B cell (primary cell): Measurements from ENCODE around the gene PRDM15. TPM values are rescaled to one million over a fixed set of nuclear protein-coding genes. Genes with fewer than 3 reads are reported as not detected.

Source experiments
- ATAC-seq: fragments of 200-7000 bp; cut with Tn5 transposase; one replicate; pipeline ENCODE4 v1.10.0; 2021; ENCODE audit warnings: low read depth, mild to moderate bottlenecking, moderate number of reproducible peaks, moderate library complexity
- CTCF ChIA-PET: fragments of 350-600 bp; sonication (Branson Sonifier 250); formaldehyde crosslinking; loops from one replicate; lab custom pipeline; 2021; ENCODE audit warnings: antibody characterized with exemption, inconsistent platforms; lab: Charles Lee
- POLR2A ChIA-PET: fragments of 350-600 bp; sonication (Branson Sonifier 250); formaldehyde crosslinking; loops from one replicate; lab custom pipeline; 2021; ENCODE audit warnings: antibody characterized with exemption; lab: Charles Lee
- DNase-seq: peaks from one replicate; pipeline ENCODE4 v3.0.0; 2013
- H2AFZ ChIP-seq: 2 replicates; pipeline ENCODE4 v1.6.1; 2012; ENCODE audit warnings: mild to moderate bottlenecking, low read depth, low read length; ENCODE audit not compliant: insufficient read depth, poor library complexity, severe bottlenecking
- H3K27ac ChIP-seq, 2 donors: 1 replicate in 1 of 2; 2 replicates in 1 of 2; pipeline ENCODE4 v1.5.1; 2012 to 2013; ENCODE audit warnings: low read length in 2 of 2, mild to moderate bottlenecking in 2 of 2, moderate library complexity in 1 of 2
- H3K27me3 ChIP-seq, 4 experiments: fragments of 200-600 bp in 1 of 4; sonication (generic) in 1 of 4; replicated peaks in 1 of 4; 1 replicate in 2 of 4; 2 replicates in 2 of 4; pipeline versions ENCODE4 v1.6.1 to v1.7.0; 2013 to 2016; ENCODE audit warnings: low read length in 3 of 4, mild to moderate bottlenecking in 2 of 4, mixed read lengths in 1 of 4, moderate library complexity in 1 of 4; ENCODE audit not compliant: insufficient read depth in 4 of 4, control insufficient read depth in 3 of 4; ENCODE audit errors: control extremely low read depth in 1 of 4
- H3K36me3 ChIP-seq, 2 experiments: replicated peaks in 1 of 2; 1 replicate in 1 of 2; 2 replicates in 1 of 2; pipeline versions ENCODE4 v1.6.1 to v1.7.1; 2013; ENCODE audit warnings: low read length in 1 of 2; ENCODE audit not compliant: insufficient read depth in 2 of 2, control insufficient read depth in 1 of 2; ENCODE audit errors: control extremely low read depth in 1 of 2, extremely low read depth in 1 of 2
- H3K4me1 ChIP-seq, 2 donors: fragments of 200-600 bp in 1 of 2; sonication (generic) in 1 of 2; 1 replicate in 1 of 2; 2 replicates in 1 of 2; pipeline versions ENCODE4 v1.5.1 to v1.6.1; 2013 to 2017; ENCODE audit warnings: low read length in 2 of 2; ENCODE audit not compliant: control insufficient read depth in 2 of 2, insufficient read depth in 2 of 2
- H3K4me2 ChIP-seq: replicated peaks from 2 replicates; pipeline ENCODE3; 2012; ENCODE audit warnings: mild to moderate bottlenecking, low read depth, low read length; ENCODE audit not compliant: poor library complexity, severe bottlenecking
- H3K4me3 ChIP-seq, 5 experiments: fragments of 200-600 bp in 1 of 5; sonication (generic) in 1 of 5; 1 replicate in 3 of 5; 2 replicates in 2 of 5; pipeline versions ENCODE4 v1.5.1 to v1.7.0; 2011 to 2016; ENCODE audit warnings: low read length in 4 of 5, mild to moderate bottlenecking in 4 of 5, low read depth in 2 of 5, control low read depth in 1 of 5, moderate library complexity in 1 of 5; ENCODE audit not compliant: insufficient read depth in 1 of 5; ENCODE audit errors: control extremely low read depth in 1 of 5, extremely low read depth in 1 of 5
- H3K79me2 ChIP-seq: fragments of 200-600 bp; sonication (generic); one replicate; pipeline ENCODE4 v1.6.0; 2016; ENCODE audit warnings: low read length; ENCODE audit not compliant: control insufficient read depth, insufficient read depth
- H3K9ac ChIP-seq: fragments of 200-600 bp; sonication (generic); 2 replicates; pipeline ENCODE4 v1.6.1; 2017; ENCODE audit warnings: mild to moderate bottlenecking, low read length, moderate library complexity
- H3K9me3 ChIP-seq, 3 donors: one replicate each; pipeline versions ENCODE4 v1.6.1 to v1.7.1; 2013; ENCODE audit warnings: low read length in 2 of 3; ENCODE audit not compliant: control insufficient read depth in 2 of 3, insufficient read depth in 1 of 3; ENCODE audit errors: control extremely low read depth in 1 of 3
- H4K20me1 ChIP-seq: 2 replicates; pipeline ENCODE4 v1.6.0; 2012; ENCODE audit warnings: mild to moderate bottlenecking, low read length; ENCODE audit not compliant: insufficient read depth, control insufficient read depth, poor library complexity, severe bottlenecking
- H3K27ac Mint-ChIP-seq: one replicate; pipeline ENCODE4 v1.8.0; 2021; ENCODE audit warnings: mixed read lengths
- H3K27me3 Mint-ChIP-seq: one replicate; pipeline ENCODE4 v1.8.0; 2021; ENCODE audit warnings: mixed read lengths
- H3K4me1 Mint-ChIP-seq: one replicate; pipeline ENCODE4 v1.8.0; 2021; ENCODE audit warnings: mixed read lengths
- H3K4me3 Mint-ChIP-seq: one replicate; pipeline ENCODE4 v1.8.0; 2021; ENCODE audit warnings: mixed read lengths
- H3K9me3 Mint-ChIP-seq: one replicate; pipeline ENCODE4 v1.8.0; 2022; ENCODE audit warnings: mixed read lengths; ENCODE audit not compliant: insufficient read depth
- CTCF ChIP-seq: fragments of 200-600 bp; IDR thresholded peaks from one replicate; pipeline ENCODE4 v1.8.0; 2022; ENCODE audit warnings: antibody characterized with exemption, mild to moderate bottlenecking
- EZH2 ChIP-seq: IDR thresholded peaks from 2 replicates; pipeline ENCODE4 v1.6.1; 2012; ENCODE audit warnings: borderline replicate concordance, low read depth, mild to moderate bottlenecking, moderate library complexity, low read length; ENCODE audit not compliant: insufficient read depth, poor library complexity, severe bottlenecking
- WGBS: methylation state at CpG from one replicate; pipeline ENCODE4 v1.1.5; 2013; ENCODE audit warnings: missing lambda C conversion rate; ENCODE audit not compliant: insufficient coverage; 5-methylcytosine and 5-hydroxymethylcytosine counted together
- intact Hi-C: fragments of 100-400 bp; cut with micrococcal nuclease; formaldehyde crosslinking; loops from one replicate; pipeline ENCODE4 v1.10.0; 2022
- polyA plus RNA-seq: library from polyadenylated mRNA; depleted of rRNA; stranded (reverse); fragments of >200 nt; gene quantifications from 2 replicates; pipeline ENCODE4 v1.2.3, GENCODE V29; 2012
- total RNA-seq, 2 donors: library from RNA; stranded (reverse); fragments of 120-200 nt in 1 of 2; gene quantifications; 1 replicate in 1 of 2; 2 replicates in 1 of 2; pipeline versions ENCODE4 v1.2.3 to v1.2.4, GENCODE V29; 2013 to 2022

The PRDM15 gene
- total and polyA plus RNA-seq, 2 donors (not counting 1 experiment from before 2014, with no cell fraction given) = 21.3 to 29.2 TPM

DNA sequence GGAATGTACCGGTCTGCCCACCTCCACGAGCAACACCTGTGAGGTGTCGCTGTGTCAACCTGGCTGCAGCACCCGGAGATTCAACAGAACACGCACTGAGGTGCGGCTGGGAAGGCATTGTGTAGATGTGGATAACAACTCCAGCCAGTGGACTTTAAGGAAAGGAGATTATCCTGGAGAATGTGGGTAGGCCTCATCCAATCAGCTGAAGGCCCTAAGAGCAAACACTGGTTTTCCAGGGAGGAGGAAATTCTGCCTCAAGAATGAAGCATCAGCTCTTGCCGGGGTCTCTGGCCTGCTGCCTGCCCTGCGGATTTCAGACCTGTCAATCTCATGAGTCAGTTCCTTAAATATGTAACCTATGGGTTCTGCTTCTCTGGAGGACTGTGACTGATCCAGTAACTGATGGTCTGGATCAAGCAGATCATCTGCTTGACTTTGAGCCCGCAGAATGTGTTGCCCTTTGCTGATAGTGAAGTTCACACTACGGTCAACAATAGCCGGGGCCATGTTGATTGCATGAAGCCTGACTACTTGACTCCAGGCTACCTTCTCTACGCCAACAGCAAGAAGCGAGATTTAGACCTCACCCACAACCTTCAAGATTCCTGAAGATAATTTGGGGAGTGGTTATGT is 15.9 kb upstream of the PRDM15 start:
- Mint-ChIP-seq H3K27ac (no peak overlapping the region), H3K9me3 (no peaks in the 10 kb centered on the region), H3K27me3 (no peaks in the 10 kb centered on the region), H3K4me3 (no peak overlapping the region), H3K4me1 (peaks cover 13% of the 10 kb centered on the region)
- peaks cover 0 to 6% of the 10 kb centered on the region in 2 experiments for H3K36me3 ChIP-seq
- no peak overlapping the region for H2AFZ ChIP-seq
- CTCF ChIA-PET = interaction anchor here (0.6 to 2.3 kb wide), 10 partner anchors 9 to 878 kb away, joined by 3 to 16 read pairs (median 3); no protein-coding TSS in a partner anchor
- no peak overlapping the region for H3K4me3 ChIP-seq
- WGBS = 74% methylated on average over 11 of the region's 13 CpGs
- H3K9me3 ChIP-seq = no peaks in the 10 kb centered on the region
- no peak overlapping the region for H3K27ac ChIP-seq
- H3K27me3 ChIP-seq = no peaks in the 10 kb centered on the region
- H3K79me2 ChIP-seq = no peaks in the 10 kb centered on the region
- no peak for TF ChIP-seq EZH2
- TF ChIP-seq CTCF = no peak
- intact Hi-C loops = loop anchor here (5.0 kb wide), 1 partner anchor 37 kb away; no protein-coding TSS in a partner anchor
- no peak overlapping the region for H3K4me2 ChIP-seq
- ATAC-seq (no peak), DNase-seq (no peak)
- peaks cover 7 to 10% of the 10 kb centered on the region in 2 donors for H3K4me1 ChIP-seq
- POLR2A ChIA-PET = interaction anchor here (0.6 kb wide), 1 partner anchor 15 kb away, joined by 3 read pairs; no protein-coding TSS in a partner anchor
- H4K20me1 ChIP-seq = no peaks in the 10 kb centered on the region
- H3K9ac ChIP-seq = no peak overlapping the region

GRCh38 chr21:41894511-41894910 is 15.4 kb upstream of the PRDM15 start:
- H3K9ac ChIP-seq = no peak overlapping the region
- POLR2A ChIA-PET = no interaction called here
- Mint-ChIP-seq H3K4me1 (peaks cover 13% of the 10 kb centered on the region), H3K4me3 (no peak overlapping the region), H3K27ac (no peak overlapping the region), H3K9me3 (no peaks in the 10 kb centered on the region), H3K27me3 (no peaks in the 10 kb centered on the region)
- 100% methylated on average over 7 of the region's 9 CpGs for WGBS
- H3K4me1 ChIP-seq = peaks cover 7 to 10% of the 10 kb centered on the region in 2 donors
- ATAC-seq = no peak
- no peaks in the 10 kb centered on the region for H4K20me1 ChIP-seq
- CTCF ChIA-PET = interaction anchor here (0.6 to 2.3 kb wide), 2 partner anchors 78 to 878 kb away, joined by 4 to 12 read pairs; no protein-coding TSS in a partner anchor
- TF ChIP-seq CTCF = no peak
- no peak for TF ChIP-seq EZH2
- no peak for DNase-seq
- no peaks in the 10 kb centered on the region for H3K27me3 ChIP-seq
- no peak overlapping the region for H3K4me3 ChIP-seq
- H3K79me2 ChIP-seq = no peaks in the 10 kb centered on the region
- intact Hi-C loops = no loop called here
- H3K9me3 ChIP-seq = no peaks in the 10 kb centered on the region
- peaks cover 0 to 6% of the 10 kb centered on the region in 2 experiments for H3K36me3 ChIP-seq
- no peak overlapping the region for H2AFZ ChIP-seq
- no peak overlapping the region for H3K4me2 ChIP-seq
- H3K27ac ChIP-seq = no peak overlapping the region
